Stimulated activated CD4-positive, alpha-beta T cell treated with anti-CD3 and anti-CD28 coated beads, Interleukin-4, amount 100 ng/mL, for 1 hour (primary cell): ENCODE measurements around the gene NDST3.
"Not testable (repeated sequence)": the region's sequence is repeated elsewhere in the genome, so short reads cannot be mapped to it uniquely, and the experiment has no call there.

Experiments used
- DNase-seq: peaks from one replicate; pipeline ENCODE4 v3.0.0-alpha.2; 2020

The NDST3 gene

GRCh38 chr4:118277243-118277642, 243.0 kb downstream of the NDST3 start:
- no peak for DNase-seq

DNA sequence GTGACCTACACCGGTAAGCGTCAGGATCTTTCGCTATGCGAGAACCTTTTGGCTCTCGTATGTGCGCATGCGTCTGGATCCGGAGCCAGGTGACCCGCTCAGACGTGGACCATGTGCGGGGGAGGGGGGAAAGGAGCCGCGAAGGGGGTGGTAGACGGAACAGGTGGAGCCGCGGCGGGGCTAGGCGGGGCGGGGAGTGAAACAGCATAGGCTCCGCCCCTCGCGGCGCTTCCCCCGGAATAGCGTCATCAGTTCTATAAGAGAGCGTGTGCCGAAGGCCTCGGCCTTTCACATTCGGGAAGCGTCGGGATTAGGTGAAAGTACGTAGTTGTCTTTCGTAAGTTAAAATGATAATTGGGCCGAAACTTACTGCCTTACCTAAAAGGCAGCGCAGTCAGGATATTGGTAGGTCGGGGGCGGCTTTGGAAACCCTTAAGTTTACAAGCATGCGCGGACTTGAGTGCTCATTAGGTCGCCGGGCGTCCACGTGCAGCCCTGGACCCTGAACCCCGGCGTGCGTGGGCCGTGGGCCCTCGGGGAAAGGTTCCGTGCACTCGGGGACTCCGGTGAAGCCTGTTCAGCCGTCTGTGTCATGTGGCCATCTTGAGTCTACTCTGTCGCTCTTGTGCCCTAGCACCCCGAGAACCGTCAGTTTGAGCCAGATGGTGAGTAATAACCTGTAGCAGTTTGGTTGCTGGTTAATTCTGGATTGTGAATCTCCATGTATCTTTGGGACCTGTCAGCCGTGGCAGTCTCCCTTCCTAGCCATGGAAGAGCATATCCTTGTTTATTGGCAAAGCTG, 244.4 kb downstream of the NDST3 start:
- peak; percentile 98 for DNase-seq

DNA sequence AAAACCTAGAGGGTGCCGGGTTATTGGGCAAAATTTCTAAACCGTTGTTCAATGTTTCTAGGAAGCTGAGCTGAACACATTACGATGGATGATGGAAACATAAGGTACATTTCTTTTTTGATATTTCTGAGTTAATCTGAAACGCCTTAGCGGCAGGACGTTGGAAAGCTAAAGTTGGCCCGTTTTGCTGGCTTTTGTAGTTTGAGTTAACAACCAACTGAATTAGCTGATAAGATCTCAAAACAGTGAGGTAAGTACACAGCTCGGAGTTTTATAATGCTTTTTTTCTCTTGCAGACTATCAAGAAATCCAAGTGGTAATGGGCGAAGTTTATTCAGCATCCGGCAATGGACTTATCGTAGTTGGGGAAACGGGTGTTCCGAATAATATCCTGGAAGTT, 245.0 kb downstream of the NDST3 start:
- no peak for DNase-seq

GRCh38 chr4:118279920-118280432, 245.7 kb downstream of the NDST3 start:
- DNase-seq, result no peak

GRCh38 chr4:118280501-118281218, 246.4 kb downstream of the NDST3 start:
- DNase-seq, result peak; percentile 25

DNA sequence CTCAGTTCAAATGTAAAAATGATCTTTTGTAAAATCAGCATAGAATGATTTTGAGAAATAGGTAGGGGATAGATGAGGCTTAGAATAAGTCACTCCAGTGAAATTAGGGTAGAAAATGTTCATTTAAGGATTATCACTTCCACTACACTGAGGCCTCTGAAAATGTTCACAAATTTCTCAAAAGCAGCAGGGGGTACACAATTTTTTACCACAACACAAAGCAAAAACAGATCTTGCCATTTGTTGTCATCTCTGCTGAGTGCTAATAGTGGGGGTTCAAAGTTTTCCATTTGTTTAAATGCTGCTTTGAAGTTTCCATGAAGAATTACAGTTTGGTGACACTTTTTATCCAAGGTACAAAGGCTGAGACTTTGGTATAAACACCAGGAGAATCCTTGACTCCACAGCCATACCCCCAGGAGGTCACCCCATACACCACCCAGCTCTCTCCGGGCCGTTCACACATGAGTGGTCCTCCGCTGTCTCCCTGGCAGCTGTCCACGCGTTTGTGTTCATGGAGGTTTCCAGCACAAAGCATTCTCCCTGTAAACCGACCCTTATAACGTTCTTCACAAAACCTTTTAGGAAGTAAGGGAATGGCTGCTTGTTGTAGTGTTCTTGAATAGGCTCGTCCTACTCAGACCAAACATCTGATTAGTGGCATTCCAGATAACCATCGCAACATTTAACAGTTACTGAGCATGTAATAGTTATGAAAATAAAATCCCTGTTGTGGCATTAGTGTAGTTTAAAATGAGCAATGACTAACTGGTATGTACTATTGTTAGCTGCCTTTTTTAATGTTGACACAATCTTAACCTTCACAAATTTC, 247.5 kb downstream of the NDST3 start:
- DNase-seq, result peak; percentile 19

DNA sequence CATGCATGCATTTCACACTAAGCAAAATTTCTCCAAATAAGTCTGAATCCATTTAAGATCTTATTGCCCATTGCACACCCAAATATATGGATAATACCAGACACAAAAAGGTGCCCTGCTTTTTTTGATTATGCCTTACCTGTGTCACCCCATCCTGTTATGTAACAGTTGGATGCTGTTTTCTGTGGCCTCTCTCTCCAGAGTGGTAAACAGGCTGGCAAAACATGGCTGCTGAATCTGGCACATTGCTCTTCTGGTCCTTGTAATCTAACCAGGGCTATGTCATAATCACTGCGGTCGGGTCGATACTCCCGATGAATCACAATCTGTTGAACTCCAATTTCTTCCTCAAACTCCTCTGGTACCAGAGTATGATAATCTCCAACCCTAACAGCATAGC, 248.4 kb downstream of the NDST3 start:
- DNase-seq, result no peak

- no peak for DNase-seq
Observed at GRCh38 chr4:118284169-118284568, 249.9 kb downstream of the NDST3 start.

- no peak for DNase-seq
Observed at GRCh38 chr4:118285931-118286330, 251.6 kb downstream of the NDST3 start.

- no peak for DNase-seq
Observed at GRCh38 chr4:118286685-118287084, 252.4 kb downstream of the NDST3 start.

- DNase-seq, result no peak
Observed at GRCh38 chr4:118287711-118288451, 253.6 kb downstream of the NDST3 start.

- no peak for DNase-seq
Observed at GRCh38 chr4:118289794-118290193, 255.5 kb downstream of the NDST3 start.

DNA sequence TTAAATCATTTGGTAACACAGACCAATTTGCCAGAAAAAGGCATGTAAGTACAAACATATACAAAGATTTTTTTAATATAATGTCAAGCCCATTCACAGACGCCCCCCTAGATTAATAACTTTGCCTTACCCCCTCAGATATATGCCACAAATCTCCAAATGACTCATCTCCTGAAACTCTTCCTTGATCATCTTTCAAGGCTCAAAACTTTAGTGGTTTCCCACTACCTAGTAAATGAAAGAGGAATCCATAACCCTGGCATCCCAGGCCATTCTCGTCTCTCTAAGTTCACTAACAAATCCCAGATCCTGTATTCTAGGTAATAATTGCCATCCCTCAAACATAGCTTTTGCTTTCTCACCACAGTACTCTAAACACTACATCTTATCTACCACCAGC, 256.7 kb downstream of the NDST3 start:
- DNase-seq, result no peak

DNA sequence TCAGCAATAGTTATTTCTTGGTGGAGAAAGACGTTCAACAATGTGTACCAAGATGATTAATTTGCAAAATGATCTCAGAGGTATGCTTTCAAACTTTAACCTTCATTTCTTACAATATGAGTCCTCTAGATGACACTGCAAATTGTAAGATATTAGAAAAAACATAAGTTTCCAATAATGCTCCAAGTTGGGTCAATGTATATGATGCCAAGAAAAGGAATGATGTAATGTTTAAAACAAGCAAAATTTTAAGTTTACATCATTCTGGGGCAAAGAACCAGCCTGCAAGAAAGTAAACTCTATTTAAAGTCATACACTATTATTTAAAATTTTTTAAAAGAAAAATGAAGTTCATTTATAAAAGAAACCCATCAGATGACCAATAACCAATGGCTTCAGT, 262.4 kb downstream of the NDST3 start:
- DNase-seq, result no peak

GRCh38 chr4:118299619-118300018, 265.3 kb downstream of the NDST3 start:
- not testable (repeated sequence) for DNase-seq

DNA sequence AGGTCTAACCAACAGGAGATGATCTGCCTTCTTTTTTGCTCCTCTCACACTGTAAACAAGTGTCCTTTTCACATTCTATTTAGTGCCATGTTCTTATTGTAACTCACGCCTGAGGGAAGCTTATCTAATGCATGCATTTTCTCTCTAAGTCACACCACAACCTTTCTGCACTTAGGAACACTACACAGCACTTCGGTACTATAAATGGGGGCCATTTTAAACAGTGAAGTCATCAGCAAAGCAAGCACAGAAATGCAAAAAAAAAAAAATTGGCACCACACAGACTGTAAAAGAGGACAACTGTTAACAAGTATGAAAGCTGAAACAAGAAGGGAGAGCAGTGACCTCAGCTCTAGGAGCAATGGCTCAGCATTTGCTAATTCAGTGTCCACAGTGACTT, 273.4 kb downstream of the NDST3 start:
- no peak for DNase-seq
